GM21367 (cell line): ENCODE data around the gene CHCHD6.

Experiments
- ATAC-seq: cut with Tn5 transposase; IDR thresholded peaks from one replicate; pipeline ENCODE4 v1.9.1; 2021; ENCODE audit not compliant: unreplicated experiment

CHCHD6 gene

DNA sequence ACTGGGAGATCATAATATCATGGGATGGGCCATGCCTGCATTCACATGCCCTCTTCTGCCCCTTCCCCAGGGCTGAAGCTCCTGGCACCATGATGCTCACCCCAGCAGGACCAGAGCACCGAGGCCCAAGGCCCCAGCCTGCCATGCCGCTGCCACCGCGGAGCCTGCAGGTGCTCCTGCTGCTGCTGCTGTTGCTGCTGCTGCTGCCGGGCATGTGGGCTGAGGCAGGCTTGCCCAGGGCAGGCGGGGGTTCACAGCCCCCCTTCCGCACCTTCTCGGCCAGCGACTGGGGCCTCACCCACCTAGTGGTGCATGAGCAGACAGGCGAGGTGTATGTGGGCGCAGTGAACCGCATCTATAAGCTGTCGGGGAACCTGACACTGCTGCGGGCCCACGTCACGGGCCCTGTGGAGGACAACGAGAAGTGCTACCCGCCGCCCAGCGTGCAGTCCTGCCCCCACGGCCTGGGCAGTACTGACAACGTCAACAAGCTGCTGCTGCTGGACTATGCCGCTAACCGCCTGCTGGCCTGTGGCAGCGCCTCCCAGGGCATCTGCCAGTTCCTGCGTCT, 284.5 kb downstream of the CHCHD6 start:
- ATAC-seq, result no peak

DNA sequence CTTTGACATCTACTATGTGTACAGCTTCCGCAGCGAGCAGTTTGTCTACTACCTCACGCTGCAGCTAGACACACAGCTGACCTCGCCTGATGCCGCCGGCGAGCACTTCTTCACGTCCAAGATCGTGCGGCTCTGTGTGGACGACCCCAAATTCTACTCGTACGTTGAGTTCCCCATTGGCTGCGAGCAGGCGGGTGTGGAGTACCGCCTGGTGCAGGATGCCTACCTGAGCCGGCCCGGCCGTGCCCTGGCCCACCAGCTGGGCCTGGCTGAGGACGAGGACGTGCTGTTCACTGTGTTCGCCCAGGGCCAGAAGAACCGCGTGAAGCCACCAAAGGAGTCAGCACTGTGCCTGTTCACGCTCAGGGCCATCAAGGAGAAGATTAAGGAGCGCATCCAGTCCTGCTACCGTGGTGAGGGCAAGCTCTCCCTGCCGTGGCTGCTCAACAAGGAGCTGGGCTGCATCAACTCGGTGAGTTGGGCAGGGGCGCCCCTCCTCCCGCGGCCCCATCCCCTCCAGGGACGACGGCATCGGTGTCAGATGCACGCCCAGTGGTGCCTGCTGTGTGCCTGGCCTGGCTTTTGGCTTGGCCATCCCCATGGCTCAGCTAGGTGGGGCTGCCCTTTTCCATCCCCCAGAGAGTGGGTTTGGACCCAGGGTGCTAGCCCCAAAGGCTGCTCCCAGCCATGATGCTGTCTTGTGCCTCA, 285.4 kb downstream of the CHCHD6 start:
- no peak for ATAC-seq

- ATAC-seq, result no peak
Observed at GRCh38 chr3:126990024-126990700, 286.1 kb downstream of the CHCHD6 start.

GRCh38 chr3:126990890-126991289, 286.9 kb downstream of the CHCHD6 start:
- ATAC-seq, result no peak

- ATAC-seq, result no peak
Observed at GRCh38 chr3:126991366-126992200, 287.5 kb downstream of the CHCHD6 start.

DNA sequence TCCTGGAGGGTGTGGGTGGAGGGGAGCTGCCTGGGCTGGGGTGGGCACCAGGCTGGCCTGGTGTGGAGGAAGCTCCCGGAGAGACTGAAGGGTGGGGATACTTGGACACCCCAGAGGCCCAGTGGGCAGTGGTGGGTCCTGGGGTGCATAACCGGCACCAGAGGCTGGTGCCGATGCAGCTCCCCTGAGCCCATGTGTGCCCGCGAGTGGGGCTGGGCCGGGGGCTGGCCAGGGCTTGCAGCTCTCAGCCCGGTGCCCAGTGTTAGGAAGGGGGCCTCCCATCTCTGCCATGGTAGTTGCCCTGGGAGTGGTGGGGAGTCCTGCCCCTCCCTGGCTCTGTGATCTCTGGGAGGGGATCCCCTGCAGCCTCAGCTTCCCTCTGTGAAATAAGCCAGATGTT, 288.2 kb downstream of the CHCHD6 start:
- ATAC-seq, result no peak

- no peak for ATAC-seq
Observed at GRCh38 chr3:126992776-126993175, 288.7 kb downstream of the CHCHD6 start.

DNA sequence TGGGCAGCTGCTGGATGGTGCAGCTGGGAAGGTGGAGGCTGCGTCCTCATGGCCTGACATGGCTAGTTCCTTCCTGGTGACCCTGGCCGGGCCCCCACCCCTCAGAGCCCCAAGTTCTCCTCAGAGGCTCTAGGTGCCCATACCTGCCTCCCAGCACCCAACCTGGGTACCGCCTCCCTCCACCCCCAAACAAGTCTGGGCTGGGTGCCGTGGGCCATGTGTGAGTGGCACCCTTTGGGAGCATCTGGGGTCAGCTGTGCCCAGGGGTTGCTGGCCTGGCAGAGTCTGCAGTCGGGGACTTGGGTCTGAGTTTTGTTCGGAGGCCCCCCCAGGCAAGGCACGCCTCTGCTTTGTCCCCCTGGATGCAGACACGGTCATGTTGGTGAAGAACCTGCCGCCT, 289.4 kb downstream of the CHCHD6 start:
- ATAC-seq, result no peak

DNA sequence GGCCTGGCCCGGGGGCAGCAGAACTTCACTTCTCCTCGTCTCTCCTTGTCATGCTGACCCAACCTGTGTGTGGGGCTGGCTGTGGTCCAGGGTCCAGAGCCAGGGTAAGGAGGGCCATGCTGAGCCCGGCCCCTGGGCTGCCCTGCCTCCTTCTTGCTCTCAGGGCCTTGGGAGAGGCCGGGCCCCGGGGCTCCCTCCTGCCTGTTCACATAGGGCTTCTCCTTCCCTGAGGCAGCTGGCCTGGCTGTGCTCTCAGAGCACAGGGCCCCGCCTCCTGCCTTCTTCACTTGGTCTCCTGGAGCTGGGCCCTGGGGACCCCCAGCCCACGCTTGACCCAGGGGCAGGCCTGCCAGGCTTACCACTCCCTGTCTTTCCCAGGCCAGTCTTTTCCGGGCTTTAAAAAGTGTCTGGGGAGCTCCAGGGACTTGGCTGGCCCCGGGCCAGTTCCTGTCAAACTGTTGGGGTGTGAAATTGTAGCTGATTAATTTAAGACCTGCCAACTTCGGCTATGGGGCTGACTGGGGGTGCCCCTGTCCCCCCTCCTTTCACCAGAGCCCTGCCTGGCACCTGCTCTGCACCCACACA, 290.7 kb downstream of the CHCHD6 start:
- ATAC-seq, result no peak

GRCh38 chr3:126995254-126995780, 291.3 kb downstream of the CHCHD6 start:
- ATAC-seq, result no peak

DNA sequence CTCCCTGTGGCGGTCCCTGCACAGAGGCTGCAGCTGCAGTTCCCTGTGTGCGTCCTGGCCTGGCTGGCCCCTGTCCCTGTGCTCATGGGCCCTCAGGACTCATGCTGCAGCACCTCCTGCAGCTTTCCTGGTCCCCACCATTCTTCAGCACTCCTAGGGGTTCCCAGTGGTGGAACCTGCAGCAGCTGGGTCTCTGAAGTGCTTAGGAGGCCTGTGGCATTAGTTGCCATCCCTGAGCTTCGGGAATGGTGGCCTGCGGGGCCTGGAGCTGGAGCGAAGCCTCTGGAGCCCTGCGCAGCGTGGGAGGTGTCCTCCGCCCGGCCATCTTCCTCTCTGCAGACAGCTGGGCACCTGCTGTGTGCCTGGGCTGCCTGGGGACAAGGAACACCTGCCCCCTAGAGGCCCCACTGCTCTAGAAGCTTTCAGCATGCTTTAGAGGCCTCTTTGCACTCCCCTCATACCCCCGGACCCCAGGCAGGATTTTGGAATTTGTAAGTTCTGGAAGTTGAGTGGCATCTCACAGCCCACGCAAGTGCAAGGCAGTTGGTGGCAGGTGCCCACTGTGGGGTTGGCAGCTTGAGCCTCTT, 292.0 kb downstream of the CHCHD6 start:
- no peak for ATAC-seq

DNA sequence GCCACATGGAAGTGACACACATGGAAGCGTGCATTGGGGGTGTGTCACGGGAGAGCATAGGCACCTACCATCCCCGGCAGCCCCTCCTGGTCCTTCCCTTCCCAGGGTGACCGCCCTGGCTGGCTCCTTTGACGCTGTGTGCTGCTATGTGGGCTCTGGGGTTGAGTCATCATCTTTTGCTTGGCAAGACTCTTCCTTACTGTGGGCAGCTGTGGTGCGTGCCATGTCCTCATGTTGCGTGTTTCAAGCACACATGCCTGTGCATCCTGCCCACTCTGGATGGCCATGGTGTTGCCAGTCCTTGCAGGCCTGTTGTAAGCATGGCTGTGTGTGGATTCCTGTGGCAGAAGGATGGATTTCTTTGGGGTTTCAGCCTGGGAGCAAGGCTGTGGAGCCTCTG, 292.9 kb downstream of the CHCHD6 start:
- no peak for ATAC-seq

DNA sequence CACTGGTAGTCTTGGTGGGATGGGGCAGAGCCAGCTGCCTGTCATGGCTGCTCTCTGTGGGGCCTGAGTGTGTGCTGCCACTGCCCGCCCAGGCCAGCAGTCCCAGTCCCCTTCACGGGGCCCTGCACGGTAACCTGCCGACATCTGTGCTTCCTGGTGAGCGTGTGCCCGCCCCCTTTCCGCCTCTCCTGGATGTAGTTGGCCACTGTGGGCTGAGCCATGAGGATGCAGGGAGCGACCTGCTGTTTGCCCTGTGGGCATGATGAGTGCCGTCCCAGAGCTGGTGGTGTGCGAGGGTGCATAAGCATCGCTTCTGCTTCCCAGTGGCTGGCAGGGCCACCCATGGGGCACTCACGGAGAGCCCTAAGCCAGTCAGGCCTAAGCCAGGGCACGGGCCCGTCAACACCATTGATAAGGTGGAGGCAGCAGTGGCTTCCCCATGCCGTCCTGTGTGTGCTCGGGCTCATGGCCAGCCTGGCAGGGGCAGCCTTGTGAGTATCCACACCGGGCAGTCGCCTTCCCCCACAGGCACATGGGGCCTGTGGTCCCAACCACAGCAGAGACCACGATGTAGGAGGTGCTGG, 293.5 kb downstream of the CHCHD6 start:
- no peak for ATAC-seq

DNA sequence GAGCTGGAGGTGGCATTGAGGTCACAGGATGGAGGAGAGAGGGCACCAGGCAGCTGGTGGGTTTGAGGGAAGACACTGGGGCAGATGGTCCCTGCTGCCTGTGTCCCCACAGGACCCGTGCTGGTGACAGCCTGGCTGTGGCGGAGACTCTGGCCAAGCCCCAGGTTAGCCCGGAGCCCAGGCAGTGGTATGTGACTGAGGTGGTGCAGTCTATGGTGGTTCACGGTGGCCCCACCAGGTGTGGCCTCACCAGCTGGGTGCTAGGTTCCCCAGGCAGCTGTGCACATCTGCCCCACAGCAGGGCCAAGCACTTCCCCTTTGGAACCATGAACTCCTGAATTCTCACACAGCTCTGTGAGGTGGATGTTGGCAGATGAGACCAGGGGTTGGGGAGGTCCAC, 294.3 kb downstream of the CHCHD6 start:
- ATAC-seq, result no peak

GRCh38 chr3:126998728-126999127, 294.7 kb downstream of the CHCHD6 start:
- ATAC-seq, result no peak

- no peak for ATAC-seq
Observed at GRCh38 chr3:126999383-126999782, 295.3 kb downstream of the CHCHD6 start.

GRCh38 chr3:127000119-127000518, 296.1 kb downstream of the CHCHD6 start:
- ATAC-seq, result no peak

DNA sequence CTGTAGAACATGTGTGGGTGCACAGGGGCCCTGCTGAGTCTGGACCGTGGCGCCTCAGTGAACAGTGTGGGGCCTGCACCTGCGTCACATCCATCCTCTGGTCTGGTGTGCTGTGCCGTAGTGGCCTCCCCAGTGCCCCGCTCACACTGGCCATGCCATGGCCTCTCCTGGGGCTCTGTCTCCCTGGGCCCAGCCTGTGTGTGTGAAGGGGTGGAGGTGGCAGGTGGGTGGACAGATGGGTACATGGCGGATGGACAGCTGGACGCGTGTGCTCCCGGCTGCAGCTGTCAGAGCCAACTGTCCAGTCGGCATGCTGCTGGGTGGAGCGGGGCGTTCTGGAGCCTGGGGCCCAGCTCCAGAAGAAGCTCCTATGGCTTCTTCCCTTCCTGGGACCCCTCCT, 296.7 kb downstream of the CHCHD6 start:
- no peak for ATAC-seq

- no peak for ATAC-seq
Observed at GRCh38 chr3:127001486-127002194, 297.6 kb downstream of the CHCHD6 start.
